Bronchus fibroblast of lung (primary cell): Measurements from ENCODE around the gene SLC5A5. TPM values are rescaled to one million over a fixed set of nuclear protein-coding genes. Genes with fewer than 3 reads are reported as not detected.

ENCODE experiments used
- total RNA-seq: library from RNA; depleted of rRNA; stranded (reverse); fragments of >200 nt; gene quantifications from 2 replicates; pipeline ENCODE4 v1.2.3, GENCODE V29; 2015

SLC5A5 gene
- total RNA-seq, result not detected in 2 replicates

DNA sequence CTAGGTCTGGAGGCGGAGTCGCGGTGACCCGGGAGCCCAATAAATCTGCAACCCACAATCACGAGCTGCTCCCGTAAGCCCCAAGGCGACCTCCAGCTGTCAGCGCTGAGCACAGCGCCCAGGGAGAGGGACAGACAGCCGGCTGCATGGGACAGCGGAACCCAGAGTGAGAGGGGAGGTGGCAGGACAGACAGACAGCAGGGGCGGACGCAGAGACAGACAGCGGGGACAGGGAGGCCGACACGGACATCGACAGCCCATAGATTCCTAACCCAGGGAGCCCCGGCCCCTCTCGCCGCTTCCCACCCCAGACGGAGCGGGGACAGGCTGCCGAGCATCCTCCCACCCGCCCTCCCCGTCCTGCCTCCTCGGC lies at the start of gene SLC5A5:
TSS of gene SLC5A5 (plus strand) at position 68 of the 373 bp plus-strand sequence. CDS start 375 bp downstream, outside the sequence.

GRCh38 chr19:17847538-17848366 lies 24.0 kb upstream of the SLC5A5 start, which contains the start of gene JAK3:
TSS of gene JAK3 (minus strand) at chr19:17847982. CDS start at chr19:17844417, 3,565 bp downstream.

GRCh38 chr19:17859533-17860330 lies 12.0 kb upstream of the SLC5A5 start, which contains the start of gene RPL18A:
TSS of gene RPL18A (plus strand) at chr19:17859910. CDS start at chr19:17859957, 47 bp downstream.

DNA sequence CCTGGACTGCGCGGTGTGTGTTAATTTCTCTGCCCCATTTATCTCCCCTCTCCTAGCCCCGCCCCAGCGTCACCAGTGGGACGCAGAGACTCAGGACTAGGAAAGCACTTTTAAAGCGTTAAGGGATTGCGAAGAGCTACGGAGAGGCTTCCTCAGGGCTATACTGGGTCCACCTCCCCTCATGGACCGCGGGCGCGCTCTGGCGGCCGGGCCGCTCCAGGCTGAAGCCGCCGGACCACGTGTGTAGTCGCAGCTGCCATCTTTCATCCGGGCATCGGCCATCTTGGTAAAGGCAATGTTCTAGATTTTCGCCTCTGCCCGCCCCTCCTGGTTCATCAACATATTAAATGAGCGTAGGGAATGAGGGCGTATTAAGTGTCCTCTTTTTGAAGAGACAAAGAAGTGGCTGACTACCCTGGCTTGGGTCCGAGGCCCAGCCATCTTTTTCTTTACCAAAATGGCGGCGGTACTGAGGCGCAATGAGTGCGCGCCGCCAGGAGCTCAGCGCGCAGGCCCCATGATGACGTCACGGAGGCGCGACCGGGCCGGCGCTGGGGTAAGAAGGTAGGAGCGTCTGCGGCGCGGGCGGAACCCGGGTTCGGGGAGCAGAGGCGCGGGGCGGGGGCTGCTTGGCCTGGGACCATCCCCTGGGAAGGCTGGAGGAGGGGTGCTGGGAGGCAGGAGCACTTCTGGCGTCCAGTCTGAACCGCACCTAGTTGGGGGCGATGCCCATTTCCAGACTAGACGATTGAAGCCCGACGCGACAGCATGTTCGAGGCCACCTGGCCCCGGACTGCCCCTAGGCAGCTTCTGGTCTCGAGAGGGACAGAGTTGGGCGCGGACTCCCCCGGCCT lies 61.0 kb downstream of the SLC5A5 start, which contains the start of gene CCDC124:
TSS of gene CCDC124 (plus strand) at position 531 of the 854 bp plus-strand sequence. CDS start 3,406 bp downstream, outside the sequence.

Other genes with a start within 250 kb of the SLC5A5 start
- gene UNC13A, start 183.6 kb upstream of the SLC5A5 start, total RNA-seq, result under 0.01 TPM in 1 of 2 replicates, not detected in the other
- 28.4 and 35.2 TPM in 2 replicates for gene MAP1S, start 152.5 kb upstream of the SLC5A5 start, total RNA-seq
- gene FCHO1, start 120.5 kb upstream of the SLC5A5 start, total RNA-seq, result 1.0 and 1.8 TPM in 2 replicates
- gene B3GNT3, start 76.8 kb upstream of the SLC5A5 start, total RNA-seq, result 0.15 TPM in 1 of 2 replicates, not detected in the other
- not detected in 2 replicates for gene INSL3, start 50.4 kb upstream of the SLC5A5 start, total RNA-seq
- gene JAK3, start 24.0 kb upstream of the SLC5A5 start, total RNA-seq, result 3.5 and 3.9 TPM in 2 replicates
- gene RPL18A, start 12.0 kb upstream of the SLC5A5 start, total RNA-seq, result 2,017 and 2,263 TPM in 2 replicates
- 98.2 and 102 TPM in 2 replicates for gene CCDC124, start 61.1 kb downstream of the SLC5A5 start, total RNA-seq
- gene KCNN1, start 95.2 kb downstream of the SLC5A5 start, total RNA-seq, result 0.15 and 0.34 TPM in 2 replicates
- gene ARRDC2, start 136.2 kb downstream of the SLC5A5 start, total RNA-seq, result 4.2 and 4.7 TPM in 2 replicates
- gene IL12RB1, start 215.0 kb downstream of the SLC5A5 start, total RNA-seq, result not detected in 2 replicates
- 2.7 and 3.4 TPM in 2 replicates for gene MAST3, start 225.8 kb downstream of the SLC5A5 start, total RNA-seq